Hematopoietic multipotent progenitor cell treated with erythropoietin and hydrocortisone succinate and interleukin-3 and kit ligand, for 8 days (in vitro differentiated cells): ENCODE data around the gene EHHADH.
"Not testable (repeated sequence)": the region's sequence is repeated elsewhere in the genome, so short reads cannot be mapped to it uniquely, and the experiment has no call there.

Experiments used
- DNase-seq: peaks from one replicate; pipeline ENCODE4 v3.0.0-alpha.2; 2015

EHHADH gene

DNA sequence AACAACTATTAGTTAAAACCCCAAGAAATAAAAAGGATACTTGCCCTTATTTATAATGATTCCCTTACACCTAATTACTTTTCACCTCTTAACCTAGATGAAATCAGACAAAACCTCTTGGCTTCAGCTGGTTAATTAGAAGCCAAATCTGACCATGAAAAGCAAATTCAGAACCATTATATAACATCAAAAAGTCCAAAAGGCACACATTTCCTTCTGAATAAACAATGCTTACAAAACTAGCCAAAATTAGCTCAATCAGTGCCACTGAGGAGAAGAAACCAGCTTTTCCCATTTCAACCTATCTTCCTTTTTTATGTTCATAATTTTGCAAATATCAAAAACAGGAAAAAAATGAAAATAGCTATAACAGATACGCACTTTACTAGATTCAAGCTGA lies 3.2 kb downstream of the EHHADH start:
- DNase-seq = no peak

DNA sequence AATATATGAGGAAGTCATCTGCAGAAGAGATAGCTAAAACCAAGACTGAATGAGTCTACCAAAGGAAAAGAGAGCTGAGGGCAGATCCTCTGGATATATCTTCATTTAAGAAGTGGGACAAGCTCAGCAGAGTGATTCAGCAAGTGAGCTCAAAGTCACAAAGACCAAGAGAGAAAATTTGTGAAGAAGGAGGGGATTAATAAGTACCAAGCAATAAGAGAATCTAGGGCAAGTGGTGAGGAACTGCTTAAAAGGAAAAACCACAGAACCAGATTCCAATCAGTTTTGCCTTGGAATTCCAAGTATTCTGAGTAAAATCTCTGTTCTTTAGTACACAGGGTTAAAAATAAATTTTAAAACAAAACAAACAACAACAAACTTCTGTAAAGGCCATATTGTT lies 3.6 kb downstream of the EHHADH start:
- DNase-seq = no peak

DNA sequence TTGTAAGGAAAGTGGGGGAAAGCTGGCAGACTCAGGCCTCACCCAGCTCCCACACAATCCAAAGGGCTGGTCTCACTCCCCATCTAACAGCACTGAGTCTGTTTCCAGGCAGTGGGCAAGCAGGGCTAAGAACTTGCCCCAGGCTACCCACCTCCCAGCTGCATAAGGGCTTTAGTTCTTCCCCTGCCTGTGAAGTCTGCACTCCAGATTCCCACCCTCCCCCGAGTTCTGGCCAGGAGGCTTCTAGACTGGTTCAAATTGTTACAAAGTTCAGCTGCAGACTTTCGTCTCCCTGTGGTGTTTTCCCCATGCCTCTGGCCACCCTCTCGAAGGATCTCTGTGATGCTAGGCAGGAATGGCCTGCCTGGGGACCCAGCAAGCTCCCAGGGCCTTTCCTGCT lies 11.2 kb downstream of the EHHADH start:
- DNase-seq = no peak

DNA sequence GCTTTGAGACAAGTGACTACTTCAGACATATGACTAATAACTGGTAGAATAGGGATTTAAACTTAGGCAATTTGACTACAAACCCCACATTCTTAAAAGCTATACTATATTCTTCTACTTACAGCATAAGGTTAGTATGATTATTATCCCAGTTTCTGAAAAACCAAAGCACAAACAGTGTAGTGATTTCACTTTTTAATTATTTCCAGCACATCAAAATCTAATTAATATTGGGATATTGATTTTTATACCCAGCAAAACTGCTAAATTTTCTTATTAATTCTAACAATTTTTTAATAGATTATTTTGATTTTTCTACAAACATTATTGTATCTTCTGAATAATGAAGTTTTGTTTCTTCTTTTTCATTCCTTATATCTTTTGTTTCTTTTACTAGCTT lies 16.9 kb downstream of the EHHADH start:
- DNase-seq = no peak

DNA sequence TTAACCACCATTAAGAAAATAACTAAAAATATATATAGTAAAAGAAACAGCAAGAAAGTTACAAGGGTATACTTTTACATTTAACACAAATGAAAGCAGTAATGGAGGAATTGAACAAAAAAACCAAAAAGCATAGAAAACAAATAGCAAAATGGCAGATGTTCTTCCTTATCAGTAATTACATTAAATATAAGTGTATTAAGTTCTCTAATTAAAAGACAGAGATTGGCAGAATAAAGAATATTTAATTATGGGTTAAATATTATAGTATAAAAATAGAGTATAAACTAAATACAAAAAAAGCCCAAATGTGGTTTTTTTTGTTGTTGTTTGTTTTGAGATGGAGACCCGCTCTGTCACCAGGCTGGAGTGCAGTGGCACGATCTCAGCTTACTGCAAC lies 20.5 kb downstream of the EHHADH start:
- no peak for DNase-seq

DNA sequence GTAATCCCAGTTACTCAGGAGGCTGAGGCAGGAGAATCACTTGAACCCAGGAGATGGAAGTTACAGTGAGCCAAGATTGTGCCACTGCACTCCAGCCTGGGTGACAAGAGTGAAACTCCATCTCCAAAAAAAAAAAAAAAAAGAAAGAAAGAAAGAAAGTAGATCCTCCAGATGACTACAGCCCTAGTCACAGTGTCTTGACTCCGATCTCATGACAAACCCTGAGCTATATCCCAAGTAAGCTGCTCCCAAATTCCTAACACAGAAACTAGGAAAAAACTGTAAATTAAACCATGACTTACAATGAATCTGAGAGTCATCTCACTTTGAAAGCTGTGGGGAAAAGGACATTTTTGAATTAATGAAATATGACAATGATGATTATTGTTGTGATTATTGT lies 27.3 kb downstream of the EHHADH start:
- not testable (repeated sequence) for DNase-seq

DNA sequence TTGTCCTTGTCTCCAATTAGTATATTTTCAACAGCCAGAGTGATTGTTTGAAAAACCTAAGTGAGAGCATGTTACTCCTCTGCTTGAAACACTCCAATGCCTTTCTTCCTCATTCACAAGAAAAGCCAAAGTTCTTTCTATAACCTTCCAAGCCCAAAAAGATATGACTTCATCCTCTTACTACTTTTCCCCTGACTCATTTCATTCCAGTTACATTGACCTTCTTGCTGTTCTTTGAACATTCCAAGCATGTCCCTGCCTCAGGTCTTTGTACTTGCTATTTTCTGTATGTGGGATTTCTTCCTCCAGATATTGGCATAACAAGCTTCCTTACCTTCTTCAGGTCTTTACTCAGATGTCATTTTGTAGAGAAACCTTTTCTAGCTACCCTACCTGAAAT lies 28.3 kb downstream of the EHHADH start:
- no peak for DNase-seq

DNA sequence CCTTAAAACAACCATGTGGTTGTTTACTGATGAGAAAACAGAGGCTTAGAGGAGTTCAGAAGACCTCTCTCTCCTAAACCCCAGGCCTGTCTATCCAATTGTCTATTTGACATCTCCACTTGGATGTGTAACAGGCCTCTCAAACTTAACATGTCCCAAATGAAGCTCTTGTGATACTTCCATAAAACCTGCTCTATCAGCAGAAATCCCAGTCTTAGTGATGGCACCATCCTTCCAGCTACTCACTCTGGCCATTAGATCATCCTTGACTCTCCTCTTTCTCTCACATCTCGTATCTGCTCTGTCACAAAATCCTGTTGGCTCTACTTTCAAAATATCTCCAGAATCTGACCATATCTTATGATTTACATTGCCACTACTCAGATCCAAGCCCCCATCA lies 28.8 kb downstream of the EHHADH start:
- DNase-seq = no peak

DNA sequence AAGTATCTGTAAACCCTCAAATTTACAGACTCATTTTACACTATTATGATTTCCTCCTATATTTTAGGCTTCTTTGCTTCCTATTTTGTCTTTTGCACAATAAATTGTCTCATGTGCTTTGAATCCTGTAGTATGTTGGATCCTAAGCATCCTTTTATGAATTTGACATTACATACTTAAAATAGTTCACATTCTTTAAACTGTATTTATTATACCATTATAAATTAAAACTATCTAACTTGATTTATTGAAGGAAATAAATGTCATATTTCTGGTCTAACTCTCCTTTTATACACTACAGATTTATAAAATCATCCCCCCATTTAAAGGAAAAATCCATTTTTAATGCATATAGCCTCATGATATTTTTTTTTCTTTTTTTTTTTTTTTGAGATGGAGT lies 32.6 kb downstream of the EHHADH start:
- DNase-seq = no peak

DNA sequence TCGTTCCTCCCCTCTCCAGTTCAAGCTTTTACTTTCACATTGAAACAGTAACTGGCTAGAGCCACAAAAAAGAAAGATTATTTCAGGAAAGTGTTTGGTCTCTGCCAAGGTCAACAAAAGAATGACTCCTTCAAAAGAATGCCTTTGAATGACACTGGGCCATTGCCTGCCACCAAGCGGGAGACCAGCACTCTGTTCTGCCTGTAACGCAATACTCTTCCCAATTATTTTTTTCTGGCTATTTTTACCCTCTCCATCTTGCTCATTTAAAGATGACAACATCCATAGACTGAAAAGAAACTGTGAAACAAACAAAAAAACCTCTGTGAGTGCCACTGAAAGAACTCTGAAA lies 37.3 kb downstream of the EHHADH start:
- DNase-seq = no peak

DNA sequence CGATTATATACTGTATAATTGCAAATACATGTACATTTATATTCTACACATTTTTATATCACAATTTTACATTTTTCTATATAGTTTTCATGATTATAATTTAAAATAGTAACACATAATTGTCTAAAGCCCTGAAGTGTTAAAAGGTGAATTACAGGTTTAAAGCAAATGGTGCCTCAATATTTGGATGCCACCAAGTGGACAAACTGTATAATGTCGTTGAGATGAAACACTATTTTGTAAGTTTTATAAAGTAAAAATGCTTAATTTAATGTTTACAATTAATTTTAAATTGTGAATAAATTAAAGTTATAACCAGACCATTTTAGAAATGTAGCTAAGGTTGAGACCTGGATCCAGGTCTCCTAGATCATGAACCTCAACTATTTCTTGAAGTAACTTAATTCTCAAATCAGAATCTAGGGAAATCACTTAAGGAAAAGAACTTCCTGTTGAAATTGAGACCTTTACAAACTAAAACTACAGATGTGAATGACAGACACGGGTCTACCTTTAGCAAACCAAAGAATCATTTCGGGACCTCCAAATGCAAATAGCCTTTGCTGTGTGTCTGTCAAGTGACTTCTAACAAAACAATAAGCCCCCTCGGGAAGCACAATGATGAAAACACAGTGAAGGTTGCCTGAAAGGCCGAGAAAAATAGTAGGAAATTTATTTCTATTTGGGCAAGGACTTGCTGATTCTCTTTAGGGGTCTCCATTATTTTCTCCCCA lies 37.8 kb downstream of the EHHADH start:
- DNase-seq = peak; percentile 25

DNA sequence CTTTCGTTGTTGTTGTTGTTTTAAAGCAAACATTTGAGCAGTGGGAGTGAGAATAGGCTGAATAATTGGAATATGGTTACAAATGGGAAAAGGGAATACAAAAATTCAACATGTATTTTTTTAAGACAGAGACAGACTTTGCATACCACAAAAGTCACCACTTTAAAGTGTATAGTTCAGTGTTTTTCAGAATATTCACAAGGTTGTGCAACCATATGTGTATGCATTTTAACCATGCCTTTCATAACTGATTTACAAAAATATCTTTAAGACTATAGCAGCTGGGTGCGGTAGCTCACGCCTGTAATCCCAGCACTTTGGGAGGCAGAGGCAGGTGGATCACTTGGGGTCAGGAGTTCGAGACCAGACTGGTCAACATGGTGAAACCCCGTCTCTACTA lies 41.3 kb downstream of the EHHADH start:
- DNase-seq = no peak

DNA sequence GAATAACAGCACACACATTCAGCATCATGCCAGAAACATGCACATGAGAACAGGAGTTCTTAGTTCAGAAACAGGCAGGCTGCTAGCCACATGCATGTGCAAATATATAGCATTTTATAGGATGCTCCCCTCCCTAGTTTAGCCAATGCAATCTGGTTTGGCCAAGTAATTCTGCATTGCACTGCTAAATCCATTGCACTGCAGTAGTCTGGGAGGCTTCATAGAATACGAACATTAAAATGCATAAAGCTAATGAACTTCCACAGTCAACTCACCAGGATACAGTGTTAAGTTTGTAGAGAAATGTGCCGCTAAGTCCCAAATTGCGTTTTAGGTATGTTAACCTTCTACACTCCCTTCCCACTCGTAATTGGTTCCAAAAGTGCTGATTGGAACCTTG lies 41.8 kb downstream of the EHHADH start:
- DNase-seq = no peak

DNA sequence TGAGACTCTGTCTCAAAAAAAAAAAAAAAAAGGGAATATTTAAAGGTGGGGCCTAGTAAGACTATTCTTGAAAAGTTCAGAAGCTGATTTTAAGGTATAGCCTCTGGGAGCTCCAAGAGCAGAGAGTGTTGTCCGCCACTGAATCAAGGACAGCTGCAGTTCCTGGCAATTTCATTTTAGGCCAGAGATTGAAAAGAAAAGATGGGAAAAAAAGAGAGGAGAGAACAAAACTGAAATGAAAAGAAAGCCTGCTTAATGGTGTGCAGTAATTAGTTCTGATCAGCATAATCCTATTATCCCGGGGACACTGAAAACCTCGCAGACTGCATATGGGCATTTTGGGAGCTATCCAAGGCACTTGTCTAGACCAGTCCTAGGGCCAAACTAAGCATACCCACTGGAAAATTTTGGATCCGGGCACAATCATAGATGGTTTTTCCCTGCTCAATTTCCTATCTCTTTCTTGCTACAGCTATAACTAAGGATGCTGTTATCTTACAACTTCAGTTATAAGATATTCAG lies 43.2 kb downstream of the EHHADH start:
- DNase-seq = no peak

DNA sequence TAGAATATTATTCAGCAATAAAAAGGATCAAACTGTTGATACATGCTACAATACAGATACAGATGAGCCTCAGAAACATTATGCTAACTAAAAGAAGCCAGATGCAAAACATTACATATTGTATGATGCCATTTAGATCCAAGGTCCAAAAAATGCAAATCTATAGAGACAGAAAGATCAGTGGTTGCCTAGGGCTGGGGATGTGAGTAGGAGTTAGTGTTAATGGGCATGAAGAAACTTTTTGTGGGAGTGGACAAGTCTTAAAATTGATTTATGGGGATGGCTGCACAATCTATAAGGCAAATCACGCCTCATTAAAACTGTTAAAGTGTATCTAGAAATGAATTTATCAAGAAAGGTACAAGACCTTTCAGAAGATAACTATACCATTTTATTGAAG lies 45.0 kb downstream of the EHHADH start:
- DNase-seq = no peak

DNA sequence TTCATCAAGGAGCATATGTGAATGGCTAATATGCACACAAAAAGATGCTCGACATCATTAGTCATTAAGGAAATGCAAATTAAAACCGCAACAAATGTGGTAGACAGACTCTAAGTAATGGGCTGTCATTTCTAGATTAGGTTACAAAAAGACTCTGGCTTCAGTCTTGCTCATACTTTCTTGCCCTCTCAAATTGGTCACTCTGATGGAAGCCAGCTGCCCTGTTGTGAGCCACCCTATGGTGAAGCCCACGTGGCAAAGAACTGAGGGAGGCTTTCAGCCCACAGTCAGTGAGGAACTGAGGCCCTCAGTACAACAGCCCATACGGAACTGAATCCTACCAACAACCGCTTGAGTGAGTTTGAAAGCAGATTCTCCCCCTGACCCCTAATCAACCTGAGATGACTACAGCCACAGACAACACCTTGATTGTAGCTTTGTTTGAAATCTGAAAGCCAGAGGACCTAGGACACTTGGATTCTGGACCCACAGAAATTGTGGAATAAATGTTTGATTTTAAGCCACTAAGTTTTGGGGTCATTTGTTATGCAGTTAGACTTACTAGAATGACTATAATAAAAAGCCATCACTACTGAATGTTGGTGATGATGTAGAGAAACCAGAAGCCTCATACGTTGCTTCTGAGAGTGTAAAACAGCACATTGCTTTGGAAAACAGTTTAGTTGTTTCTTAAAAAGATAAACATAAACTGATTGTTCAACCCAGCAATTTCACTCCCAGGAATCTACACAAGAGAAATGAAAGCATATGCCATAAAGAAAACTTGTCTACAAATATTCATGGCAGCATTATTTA lies 45.7 kb downstream of the EHHADH start:
- no peak for DNase-seq

DNA sequence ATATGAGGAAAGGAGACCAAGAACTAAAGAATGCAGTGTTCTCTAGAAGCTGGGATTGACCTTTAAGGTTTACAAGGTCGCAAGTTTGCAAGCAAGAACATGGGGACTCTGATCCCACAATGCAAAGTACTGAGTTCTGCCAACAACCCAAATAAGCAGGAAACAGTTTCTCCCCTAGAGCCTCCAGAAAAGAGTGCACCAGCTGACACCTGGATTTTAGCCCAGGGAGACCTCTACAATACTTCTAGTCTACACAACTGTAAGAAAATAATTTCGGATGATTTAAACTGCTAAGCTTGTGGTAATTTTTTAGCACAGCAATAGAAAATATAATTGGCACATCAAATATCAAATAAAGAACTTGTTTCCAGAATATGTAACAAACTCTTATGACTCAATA lies 46.4 kb downstream of the EHHADH start:
- no peak for DNase-seq

DNA sequence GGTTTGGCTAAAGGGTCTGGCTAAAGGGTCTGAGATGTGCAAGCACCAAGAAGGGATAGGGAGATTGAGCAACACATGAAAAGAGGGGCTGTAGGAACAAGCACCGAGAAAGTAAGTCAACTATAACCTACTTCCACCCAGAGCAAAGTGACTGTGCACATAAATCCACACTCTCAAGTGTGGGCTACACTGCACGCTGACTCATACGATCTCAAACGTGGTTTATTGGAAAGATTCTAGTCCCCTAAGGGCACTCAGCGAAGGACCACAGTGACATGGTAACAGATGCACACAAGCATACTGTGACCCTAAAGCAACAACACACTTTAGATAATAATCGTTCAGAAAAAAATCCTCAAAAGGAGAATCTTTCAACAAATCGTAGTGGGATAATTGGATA lies 48.0 kb downstream of the EHHADH start:
- DNase-seq = no peak

DNA sequence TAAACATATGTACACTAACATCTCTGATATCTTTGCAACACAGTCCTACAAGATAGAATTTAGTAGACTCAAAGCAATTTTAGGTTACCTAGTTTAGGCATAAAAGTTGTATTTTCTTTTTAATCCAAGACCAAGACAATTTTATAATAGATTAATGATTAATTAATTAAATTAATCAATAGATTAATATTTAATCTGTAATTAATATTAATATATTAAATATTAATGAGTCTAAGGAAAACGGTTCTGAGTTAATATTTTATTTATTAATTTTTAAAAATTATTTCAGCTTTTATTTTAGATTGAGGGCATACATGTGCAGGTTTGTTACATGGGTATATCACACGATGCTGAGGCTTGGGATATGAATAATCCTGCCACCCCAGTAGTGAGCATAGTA lies 49.0 kb downstream of the EHHADH start:
- DNase-seq = no peak

DNA sequence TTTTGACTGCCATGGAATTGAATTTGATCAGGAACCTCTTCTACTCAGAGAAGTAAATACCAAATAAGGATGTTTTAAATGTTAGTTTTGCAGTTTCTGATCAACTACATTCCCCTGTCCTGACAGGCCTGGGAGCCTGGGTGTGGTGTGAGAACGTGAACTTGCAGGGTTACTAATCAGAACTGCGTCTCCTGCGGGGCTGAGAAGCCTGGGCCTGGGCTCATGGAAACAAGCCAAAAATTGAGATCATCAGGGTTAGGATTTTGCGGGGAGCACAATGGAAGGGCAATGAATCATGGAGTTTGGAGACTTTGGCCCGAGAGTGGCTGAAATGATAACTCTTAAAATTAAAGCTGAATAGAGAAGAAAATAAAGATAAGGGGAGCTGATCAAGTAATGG lies 53.2 kb downstream of the EHHADH start:
- DNase-seq = no peak

DNA sequence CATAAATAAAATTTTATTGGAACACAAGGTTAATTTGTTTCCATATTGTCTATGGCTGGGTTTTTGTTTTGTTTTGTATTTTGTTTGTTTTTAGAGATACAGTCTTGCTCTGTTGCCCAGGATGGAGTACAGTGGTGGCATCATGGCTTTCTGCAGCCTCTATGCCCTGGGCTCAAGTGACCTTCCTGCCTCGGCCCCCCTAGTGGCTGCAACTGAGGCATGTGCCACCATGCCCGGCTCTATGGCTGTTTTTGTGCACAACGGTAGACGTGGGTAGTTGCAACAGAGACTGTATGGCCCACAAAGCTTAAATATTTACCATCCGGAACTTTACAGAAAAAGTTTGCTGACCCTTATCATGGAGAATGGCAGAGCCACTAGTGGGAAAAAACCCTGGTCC lies 54.2 kb downstream of the EHHADH start:
- DNase-seq = no peak

DNA sequence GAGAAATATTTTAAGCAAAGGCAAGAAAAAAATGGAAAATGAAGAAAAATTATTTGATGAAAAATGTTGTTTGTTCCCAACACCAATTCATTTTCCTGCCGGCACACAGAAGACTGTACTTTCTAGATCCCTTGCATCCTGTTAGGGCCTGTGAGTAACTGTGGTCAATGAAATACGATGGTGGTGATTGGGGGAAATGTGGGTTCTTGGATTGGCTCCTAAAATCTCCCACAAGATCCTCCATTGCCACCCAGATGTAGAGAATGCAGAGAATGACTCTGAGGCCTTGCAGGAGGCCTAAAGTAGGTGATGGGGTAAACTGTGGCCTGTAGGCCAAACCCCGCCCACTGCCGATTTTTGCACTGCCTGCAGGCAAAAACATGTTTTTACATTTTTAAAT lies 54.6 kb downstream of the EHHADH start:
- no peak for DNase-seq

DNA sequence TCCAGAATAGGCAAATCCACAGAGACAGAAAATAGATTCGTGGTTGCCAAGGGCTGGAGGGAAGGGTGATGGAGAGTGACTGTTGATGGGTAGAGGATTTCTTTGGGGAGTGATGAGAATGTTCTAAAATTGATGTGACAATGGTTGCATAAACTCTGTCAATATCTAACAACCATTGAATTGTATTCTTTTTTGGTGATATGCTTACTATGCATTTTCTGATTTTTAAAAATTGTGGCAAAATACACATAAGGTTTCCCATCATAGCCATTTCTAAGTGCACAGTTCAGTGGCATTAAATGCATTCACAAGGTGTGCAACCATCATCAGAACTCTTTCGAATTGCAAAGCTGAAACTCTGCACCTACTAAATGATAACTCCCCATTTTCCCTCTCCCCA lies 56.8 kb downstream of the EHHADH start:
- DNase-seq = no peak

DNA sequence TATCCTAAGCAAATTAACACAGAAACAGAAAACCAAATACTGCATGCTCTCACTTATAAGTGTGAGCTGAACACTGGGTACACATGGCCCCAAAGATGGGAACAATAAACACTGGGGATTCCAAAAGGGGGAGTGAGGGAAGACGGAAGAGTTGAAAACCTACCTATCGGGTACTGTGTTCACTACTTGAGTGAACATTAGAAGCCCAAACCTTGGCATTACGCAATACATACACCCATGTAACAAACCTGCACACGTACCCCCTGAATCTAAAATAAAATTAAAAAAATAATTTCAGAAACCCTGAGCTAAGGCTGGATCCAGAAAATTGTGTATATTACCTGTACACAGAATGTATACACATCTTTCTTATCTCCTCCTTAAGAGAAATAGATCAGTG lies 58.2 kb downstream of the EHHADH start:
- no peak for DNase-seq

DNA sequence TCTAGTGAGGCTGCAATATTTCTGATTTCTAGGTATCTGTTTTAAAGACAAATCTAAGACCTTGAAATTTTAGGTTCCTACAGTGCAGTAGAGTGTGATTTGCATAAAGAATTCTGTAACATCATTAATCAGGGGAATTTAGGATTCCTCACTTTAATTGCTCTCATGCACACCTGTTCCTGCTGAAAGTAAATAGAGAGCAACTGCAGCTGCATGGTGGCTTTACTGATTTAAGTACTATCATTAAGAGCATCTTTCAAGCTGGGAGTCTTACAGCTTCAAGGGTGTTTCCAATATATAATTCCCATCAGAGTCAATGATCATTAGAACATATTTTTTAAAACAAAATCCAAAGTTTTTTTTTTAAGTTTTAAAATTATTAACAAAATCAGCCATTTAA lies 65.0 kb downstream of the EHHADH start:
- no peak for DNase-seq
